Neutrophil (primary cell): ENCODE data around the gene POU3F3.

ENCODE experiments used
- H3K27ac ChIP-seq: fragments of 200-600 bp; sonication (generic); 2 replicates; pipeline ENCODE4 v1.5.1; 2016; ENCODE audit warnings: mild to moderate bottlenecking, moderate library complexity
- H3K27me3 ChIP-seq: fragments of 200-600 bp; sonication (generic); 2 replicates; pipeline ENCODE4 v1.6.0; 2016; ENCODE audit warnings: mild to moderate bottlenecking
- H3K36me3 ChIP-seq: fragments of 200-600 bp; sonication (generic); 2 replicates; pipeline ENCODE4 v1.5.1; 2017
- H3K4me1 ChIP-seq, 2 experiments: fragments of 200-600 bp in 1 of 2; sonication (generic) in 1 of 2; 1 replicate in 1 of 2; 2 replicates in 1 of 2; pipeline versions ENCODE4 v1.5.1 to v1.6.1; 2013 to 2016; ENCODE audit warnings: low read depth in 1 of 2, low read length in 1 of 2, mild to moderate bottlenecking in 1 of 2, moderate library complexity in 1 of 2; ENCODE audit not compliant: control insufficient read depth in 1 of 2, insufficient read depth in 1 of 2
- H3K4me3 ChIP-seq, 2 experiments: fragments of 200-600 bp in 1 of 2; sonication (generic) in 1 of 2; 1 replicate in 1 of 2; 2 replicates in 1 of 2; pipeline ENCODE4 v1.5.1; 2013 to 2016; ENCODE audit warnings: low read depth in 1 of 2, low read length in 1 of 2, mild to moderate bottlenecking in 1 of 2, moderate library complexity in 1 of 2
- H3K9me3 ChIP-seq: fragments of 200-600 bp; sonication (generic); 2 replicates; pipeline ENCODE4 v1.5.1; 2016
- TF ChIP-seq, protein P1 (sequence below): fragments of 200-600 bp; sonication (generic); IDR thresholded peaks from 2 replicates; pipeline ENCODE4 v1.5.1; 2016; ENCODE audit warnings: antibody characterized with exemption

POU3F3 gene

DNA sequence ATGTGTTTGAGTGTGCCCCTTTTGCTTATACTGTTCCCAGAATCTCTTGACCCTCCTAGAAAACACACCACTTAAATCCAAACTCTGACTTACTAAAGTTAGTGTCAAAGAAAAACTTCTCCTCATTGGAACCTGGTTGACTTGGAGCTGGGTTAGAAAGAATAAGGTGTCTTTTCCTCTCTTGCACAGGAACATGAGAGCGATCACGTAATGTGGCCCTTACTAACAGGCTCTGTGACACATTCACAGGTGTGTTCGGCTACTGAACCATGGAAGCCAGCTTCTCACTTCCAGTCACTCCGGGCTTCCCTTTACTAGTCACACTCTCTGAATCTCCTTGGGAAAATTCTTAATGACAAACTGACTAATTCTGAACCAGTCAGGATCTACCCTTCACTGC, 5.4 kb upstream of the POU3F3 start:
- no peak overlapping the region for H3K4me3 ChIP-seq
- TF ChIP-seq, protein P1, sequence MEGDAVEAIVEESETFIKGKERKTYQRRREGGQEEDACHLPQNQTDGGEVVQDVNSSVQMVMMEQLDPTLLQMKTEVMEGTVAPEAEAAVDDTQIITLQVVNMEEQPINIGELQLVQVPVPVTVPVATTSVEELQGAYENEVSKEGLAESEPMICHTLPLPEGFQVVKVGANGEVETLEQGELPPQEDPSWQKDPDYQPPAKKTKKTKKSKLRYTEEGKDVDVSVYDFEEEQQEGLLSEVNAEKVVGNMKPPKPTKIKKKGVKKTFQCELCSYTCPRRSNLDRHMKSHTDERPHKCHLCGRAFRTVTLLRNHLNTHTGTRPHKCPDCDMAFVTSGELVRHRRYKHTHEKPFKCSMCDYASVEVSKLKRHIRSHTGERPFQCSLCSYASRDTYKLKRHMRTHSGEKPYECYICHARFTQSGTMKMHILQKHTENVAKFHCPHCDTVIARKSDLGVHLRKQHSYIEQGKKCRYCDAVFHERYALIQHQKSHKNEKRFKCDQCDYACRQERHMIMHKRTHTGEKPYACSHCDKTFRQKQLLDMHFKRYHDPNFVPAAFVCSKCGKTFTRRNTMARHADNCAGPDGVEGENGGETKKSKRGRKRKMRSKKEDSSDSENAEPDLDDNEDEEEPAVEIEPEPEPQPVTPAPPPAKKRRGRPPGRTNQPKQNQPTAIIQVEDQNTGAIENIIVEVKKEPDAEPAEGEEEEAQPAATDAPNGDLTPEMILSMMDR: no peak
- H3K4me1 ChIP-seq: peaks cover 13 to 19% of the 10 kb centered on the region in 2 experiments
- H3K27me3 ChIP-seq: peaks cover 100% of the 10 kb centered on the region
- no peaks in the 10 kb centered on the region for H3K9me3 ChIP-seq
- no peaks in the 10 kb centered on the region for H3K36me3 ChIP-seq
- no peak overlapping the region for H3K27ac ChIP-seq

DNA sequence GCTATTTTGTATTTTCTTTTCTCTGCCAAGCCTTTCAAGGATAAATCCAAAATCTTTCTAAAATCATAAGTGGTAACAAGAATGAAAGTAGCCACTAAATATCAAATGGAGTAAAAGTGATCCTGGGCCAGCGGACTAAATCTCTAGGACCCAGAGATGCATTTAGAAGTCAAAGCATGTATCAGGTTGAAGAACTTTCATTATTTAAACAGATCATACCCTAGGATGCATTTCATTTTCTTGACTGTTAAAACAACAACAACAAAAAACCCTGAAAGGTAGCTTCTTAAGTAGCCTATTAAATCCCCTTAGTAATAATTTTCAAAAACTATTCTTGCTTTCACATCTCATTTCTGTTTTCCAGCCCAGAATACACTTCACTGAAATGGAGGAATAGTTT, 4.8 kb upstream of the POU3F3 start:
- H3K4me3 ChIP-seq: no peak overlapping the region
- H3K36me3 ChIP-seq: no peaks in the 10 kb centered on the region
- H3K9me3 ChIP-seq: no peaks in the 10 kb centered on the region
- TF ChIP-seq, protein P1: no peak
- H3K27me3 ChIP-seq: peaks cover 100% of the 10 kb centered on the region
- H3K4me1 ChIP-seq: peaks cover 13 to 24% of the 10 kb centered on the region in 2 experiments
- H3K27ac ChIP-seq: no peak overlapping the region

DNA sequence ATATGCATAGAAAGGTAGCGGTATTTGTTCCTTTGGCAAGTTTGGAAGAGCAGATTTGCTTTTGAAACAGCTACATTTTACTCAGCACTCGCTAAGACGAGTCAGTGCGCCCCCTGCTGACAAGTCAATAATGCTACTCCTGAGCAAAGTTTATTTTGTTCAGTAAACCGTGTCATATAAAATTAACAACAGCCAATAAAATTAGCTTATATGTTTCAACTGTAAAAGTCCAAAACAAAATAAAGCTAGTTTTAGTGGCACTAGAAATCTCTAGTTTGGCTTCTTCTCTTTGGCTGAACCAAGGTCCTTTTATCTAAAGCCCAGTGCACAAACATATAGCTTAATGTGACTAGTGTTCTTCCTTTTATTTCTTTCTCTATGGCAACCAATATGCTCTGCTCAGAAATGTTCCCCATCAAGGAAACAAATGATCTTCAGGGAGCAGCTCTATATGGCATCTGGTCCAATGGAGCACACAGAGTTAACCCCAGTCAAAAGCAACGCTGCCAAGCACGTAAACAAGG, 4.2 kb upstream of the POU3F3 start:
- H3K4me3 ChIP-seq: no peak overlapping the region
- no peaks in the 10 kb centered on the region for H3K36me3 ChIP-seq
- no peak overlapping the region for H3K27ac ChIP-seq
- peaks cover 100% of the 10 kb centered on the region for H3K27me3 ChIP-seq
- H3K4me1 ChIP-seq: peaks cover 13 to 25% of the 10 kb centered on the region in 2 experiments
- TF ChIP-seq, protein P1: no peak
- H3K9me3 ChIP-seq: no peaks in the 10 kb centered on the region

DNA sequence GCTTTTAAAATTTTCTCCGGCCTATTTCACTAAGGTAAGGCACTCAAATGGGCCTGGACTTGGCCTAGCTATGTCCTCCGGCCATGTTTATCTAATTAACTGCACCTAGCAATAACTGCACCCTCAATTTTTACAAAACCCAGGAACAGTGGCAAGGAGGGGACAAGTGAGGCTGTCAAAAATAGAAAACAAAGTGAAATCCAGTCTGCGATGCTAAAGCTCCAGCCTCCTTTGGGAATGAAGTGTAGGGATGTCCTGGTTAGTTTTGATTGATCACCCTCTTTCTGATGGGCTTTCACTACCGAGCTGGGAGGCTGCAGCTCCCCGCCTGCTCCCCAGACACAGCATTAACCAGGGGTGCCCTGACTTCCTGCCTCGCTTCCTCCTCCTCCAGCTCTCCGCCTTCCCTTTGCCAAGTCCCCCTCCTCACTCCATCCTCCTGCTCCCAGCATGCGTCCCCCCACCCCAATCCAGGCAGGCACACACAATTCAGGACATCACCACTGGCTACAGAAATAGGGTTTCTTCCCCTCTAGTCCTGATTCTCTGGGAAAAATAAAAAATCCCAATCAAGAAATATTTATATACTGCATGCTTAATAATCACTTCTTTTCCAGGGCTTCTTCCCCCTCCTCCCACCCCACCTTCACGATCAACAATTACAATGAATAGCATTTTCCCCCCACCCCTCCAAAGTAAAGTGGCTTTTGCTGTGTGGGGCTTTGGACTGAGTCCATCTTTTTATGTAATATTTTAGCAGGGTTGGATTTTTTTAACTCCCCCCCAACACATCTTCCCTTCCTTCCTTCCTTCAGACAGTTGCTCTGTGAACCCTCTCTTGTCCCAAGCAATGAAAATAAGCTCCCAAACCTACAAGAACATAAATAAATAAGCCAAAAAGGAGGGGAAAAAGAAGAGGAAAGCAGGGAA, 3.3 kb upstream of the POU3F3 start:
- TF ChIP-seq, protein P1: no peak
- Histone ChIP-seq H3K9me3 (no peaks in the 10 kb centered on the region), H3K4me1 (peaks cover 13 to 21% of the 10 kb centered on the region in 2 experiments), H3K36me3 (no peaks in the 10 kb centered on the region), H3K27me3 (peaks cover 97% of the 10 kb centered on the region), H3K4me3 (no peak overlapping the region), H3K27ac (no peak overlapping the region)

DNA sequence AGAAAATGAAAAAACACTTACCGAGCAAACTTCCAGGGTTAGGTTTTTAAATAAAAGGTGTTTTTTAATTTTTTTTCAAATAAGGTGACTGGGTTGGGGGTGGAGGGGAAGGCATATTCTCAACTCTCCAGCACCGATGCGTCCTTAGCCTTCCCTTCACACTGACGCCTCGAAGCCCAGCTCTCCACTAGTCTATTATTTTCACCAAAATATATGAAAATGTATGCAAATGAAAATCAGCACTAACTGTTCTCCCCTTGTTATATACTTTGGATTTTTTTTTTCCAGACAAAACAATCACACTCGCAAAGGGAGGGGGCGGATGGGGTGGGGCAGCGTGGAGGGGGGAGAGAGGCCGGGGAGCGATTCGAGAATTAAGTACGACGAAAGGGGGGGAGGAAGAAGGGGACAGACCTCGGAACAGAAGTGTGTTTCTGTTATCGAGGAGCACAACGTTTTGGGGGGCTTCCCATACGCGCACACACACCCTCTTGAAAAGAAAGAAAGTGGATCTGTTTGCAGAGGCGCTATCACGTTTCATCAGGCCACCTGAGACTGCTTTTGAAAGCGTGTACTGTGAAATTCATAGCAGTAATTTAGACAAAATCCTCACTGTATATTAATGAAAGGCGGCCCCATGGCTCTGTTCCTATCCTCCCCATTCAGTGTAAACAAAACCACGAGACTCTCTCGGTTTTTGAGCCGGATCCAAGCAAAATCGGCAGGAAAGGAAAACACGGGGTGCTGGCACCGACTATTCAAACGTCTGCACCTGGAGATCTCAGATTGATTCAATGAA, 2.4 kb upstream of the POU3F3 start:
- TF ChIP-seq, protein P1: no peak
- Histone ChIP-seq H3K4me1 (peaks cover 15 to 26% of the 10 kb centered on the region in 2 experiments), H3K27ac (no peak overlapping the region), H3K4me3 (no peak overlapping the region), H3K36me3 (no peaks in the 10 kb centered on the region), H3K27me3 (peaks cover 95% of the 10 kb centered on the region), H3K9me3 (no peaks in the 10 kb centered on the region)
